CD4-positive, alpha-beta T cell treated with Interleukin-17A for 4 hours (primary cell): Measurements from ENCODE around the gene PPP2R2D.
A peak's percentile ranks its signal among the peaks of the same experiment; 100 is the strongest.

Experiments
- DNase-seq: peaks from one replicate; pipeline ENCODE4 v3.0.0-alpha.2; 2020; ENCODE audit warnings: mixed read lengths

The PPP2R2D gene

DNA sequence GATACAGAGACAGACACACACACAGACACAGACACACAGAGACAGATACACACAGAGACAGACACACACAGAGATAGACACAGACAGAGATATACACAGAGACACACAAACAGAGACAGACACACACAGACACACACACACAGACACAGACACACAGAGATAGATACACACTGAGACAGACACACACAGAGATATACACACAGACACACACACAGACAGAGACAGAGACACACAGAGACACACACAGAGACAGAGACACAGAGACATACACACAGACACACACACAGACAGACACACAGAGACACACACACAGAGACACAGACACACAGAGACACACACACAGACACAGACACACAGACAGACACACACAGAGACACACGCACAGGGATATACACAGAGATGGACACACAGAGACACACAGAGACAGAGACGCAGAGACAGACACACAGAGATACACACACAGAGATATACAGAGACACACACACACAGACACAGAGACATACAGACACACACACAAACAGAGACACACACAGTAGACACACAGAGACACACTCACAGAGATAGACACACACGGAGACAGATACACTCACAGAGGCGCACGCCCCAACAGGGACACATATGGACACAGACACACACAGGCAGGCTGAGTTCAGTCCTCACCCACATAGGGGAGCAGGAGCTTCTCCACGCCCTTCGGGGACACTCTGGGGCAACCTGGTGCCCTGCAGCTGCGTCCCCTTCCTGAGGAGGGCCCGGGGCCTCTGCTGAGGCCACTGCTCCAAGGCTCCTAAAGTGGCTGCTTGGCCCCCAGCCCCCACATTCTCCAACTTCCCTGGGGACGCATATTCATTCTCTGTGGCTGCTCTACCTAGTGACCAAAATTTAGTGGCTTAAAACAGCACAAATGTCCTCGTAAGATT lies 10.3 kb upstream of the PPP2R2D start:
- no peak for DNase-seq

GRCh38 chr10:131891196-131891928 lies 9.4 kb upstream of the PPP2R2D start:
- no peak for DNase-seq

GRCh38 chr10:131891929-131892805 lies 8.6 kb upstream of the PPP2R2D start:
- no peak for DNase-seq

- DNase-seq: no peak
Observed at GRCh38 chr10:131892806-131893675, 7.8 kb upstream of the PPP2R2D start.

DNA sequence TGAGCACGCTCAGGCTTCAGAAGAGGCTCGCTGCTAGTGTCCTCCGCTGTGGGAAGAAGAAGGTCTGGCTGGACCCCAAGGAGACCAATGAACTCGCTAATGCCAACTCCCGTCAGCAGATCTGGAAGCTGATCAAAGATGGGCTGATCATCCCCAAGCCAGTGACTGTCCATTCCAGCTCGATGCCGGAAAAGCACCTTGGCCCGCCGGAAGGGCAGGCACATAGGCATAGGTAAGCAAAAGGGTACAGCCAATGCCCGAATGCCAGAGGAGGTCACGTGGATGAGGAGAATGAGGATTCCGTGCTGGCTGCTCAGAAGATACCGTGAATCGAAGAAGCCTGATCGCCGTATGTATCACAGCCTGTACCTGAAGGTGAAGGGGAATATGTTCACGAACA lies 5.7 kb upstream of the PPP2R2D start:
- no peak for DNase-seq

DNA sequence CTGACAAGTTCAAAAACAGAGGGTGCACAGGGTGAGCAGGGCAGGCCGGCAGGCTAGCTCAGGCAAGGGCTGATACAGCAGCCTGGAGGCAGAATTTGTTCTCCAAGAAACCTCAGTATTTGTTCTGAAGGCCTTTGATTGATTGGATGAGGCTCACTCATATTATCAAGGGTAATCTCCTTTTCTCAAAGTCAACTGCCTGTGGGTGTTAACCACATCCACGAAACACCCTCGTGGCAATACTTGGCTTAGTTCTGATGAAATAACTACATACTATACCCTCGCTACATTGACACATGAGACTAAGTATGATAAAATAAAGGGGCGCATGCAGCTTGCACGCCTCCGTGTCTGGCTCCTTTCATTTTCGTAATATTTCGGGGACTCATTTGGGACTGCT lies 4.4 kb upstream of the PPP2R2D start:
- peak; percentile 28 for DNase-seq

DNA sequence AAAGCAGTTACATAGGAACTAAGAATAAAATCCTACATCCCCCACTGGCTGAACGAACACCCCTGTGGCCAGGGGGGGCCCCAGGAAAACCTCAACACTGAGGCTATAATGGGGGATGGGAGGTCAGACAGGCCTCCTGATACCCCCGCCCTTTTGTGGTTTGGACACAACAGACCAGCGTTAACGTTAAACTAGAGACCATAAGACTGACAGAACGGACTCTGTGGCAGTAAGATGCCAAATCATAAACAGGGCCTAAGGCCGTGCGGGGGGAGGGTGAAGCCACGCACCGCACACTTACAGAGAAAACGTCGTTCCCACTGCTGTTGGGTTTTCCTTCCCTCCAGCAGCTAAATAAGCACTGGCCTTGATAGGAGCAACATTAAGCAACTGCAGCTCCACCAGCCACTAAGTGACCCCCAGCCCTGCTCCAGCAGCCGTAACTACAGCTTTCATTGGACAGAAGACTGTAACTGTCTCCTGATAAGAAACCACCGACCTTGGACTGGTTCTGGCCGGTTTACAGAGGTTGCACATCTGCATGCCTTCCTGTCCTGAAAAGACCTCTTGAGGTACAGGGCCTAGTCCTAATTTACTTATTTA lies 3.4 kb upstream of the PPP2R2D start:
- no peak for DNase-seq

DNA sequence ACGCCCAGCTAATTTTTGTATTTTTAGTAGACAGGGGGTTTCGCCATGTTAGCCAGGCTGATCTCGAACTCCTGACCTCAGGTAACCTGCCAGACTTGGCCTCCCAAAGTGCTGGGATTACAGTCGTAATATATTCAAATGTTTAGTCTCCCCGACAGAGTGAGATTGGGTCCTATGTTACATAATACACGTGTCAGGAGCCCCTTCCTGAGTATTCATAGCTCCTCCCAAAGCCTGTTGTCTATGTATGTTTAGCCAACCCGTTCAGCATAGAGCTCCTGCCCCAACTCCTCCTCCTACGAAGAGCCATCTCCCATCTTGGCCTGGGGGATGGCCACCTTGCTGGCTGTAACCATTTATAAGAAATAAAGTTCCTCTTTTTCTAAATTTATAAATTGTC lies 2.7 kb upstream of the PPP2R2D start:
- no peak for DNase-seq

DNA sequence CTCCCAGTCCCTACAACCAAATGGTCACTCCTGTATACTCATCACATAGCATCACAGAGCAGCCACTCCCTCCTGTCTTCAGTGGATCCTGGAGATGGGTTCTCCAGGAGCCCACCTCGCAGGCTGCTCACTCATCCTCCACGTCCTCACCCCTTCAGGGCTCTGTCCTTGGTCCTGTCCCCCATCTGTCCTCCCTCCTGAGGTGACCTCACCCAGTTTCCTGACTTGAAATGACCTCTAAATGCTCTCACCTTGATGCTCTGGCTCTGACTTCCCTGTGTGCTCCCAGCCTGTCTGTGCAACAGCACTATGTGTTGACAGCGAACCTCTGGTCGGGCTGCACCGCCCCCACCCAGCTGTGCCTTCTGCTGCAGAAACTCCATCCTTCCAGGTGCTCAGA lies 2.1 kb upstream of the PPP2R2D start:
- no peak for DNase-seq

- no peak for DNase-seq
Observed at GRCh38 chr10:131899116-131899690, 1.6 kb upstream of the PPP2R2D start.

GRCh38 chr10:131899695-131900349 lies 986 bp upstream of the PPP2R2D start:
- no peak for DNase-seq

GRCh38 chr10:131901181-131901829 lies 497 bp downstream of the PPP2R2D start:
- peak; percentile 65 for DNase-seq

- no peak for DNase-seq
Observed at GRCh38 chr10:131902211-131902610, 1.4 kb downstream of the PPP2R2D start.

DNA sequence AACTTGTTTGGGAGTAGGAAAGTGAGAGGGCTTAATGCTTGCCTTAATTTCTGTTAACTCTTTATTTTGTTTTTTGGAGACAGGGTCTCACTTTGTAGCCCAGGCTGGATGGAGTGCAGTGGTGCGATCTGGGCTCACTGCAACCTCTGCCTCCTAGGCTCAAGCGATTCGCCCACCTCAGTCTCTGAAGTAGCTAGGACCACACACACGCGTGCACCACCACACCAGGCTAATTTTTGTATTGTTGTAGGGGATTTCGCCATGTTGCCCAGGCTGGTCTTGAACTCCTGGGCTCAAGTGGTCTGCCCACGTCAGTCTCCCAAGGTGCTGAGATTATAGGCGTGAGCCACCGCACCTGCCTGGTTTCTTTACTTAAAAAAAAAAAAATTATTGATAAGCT lies 1.9 kb downstream of the PPP2R2D start:
- no peak for DNase-seq

GRCh38 chr10:131905267-131905571 lies 4.4 kb downstream of the PPP2R2D start:
- DNase-seq: no peak

DNA sequence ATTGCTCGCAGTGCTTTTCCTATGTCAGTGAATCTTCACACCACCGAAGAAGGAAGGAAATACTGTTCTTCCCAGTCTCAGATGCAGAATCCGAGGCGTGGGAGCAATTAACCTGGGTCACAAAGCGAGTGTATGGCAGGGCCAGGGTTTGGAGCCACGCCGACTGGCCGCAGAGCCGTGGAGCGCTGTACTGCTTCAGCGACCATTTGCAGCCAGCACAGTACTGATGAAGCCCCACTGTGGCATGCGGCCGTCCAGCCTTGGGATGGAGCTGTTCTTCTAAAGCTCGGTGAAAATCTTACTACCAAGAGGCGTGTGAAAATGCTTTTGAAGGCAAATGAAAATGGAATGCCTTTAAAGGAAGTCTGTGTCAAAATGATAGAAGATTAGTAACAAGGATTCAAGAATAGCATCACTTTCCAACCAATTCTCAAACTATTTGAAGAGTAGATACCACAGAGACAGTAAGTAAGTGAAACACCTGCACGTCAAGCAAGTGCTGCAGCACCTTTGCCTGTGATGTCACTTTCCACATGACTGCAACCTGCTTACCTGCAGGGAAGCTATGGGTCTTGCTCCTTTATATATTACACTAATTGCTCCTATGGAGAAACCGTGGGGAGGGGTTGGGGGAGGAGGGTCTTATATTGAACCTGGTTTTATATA lies 4.9 kb downstream of the PPP2R2D start:
- DNase-seq: no peak

DNA sequence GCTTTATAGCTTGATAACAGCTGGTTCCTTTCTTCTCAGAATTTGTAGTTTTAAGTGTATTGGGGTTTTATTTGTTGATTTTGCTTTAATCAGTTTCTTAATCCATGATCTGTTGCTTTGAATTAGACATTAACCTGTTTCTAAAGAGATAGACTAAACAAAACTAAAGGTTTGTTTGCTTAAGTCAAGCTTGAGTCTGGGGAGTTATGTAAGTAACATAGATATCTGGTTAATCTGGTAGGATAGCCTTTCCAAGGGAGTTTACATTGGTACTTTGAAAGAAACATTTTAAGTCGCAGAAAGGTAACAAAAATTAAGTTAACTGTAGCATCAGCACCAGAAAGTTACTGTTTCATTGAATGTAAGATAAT lies 5.4 kb downstream of the PPP2R2D start:
- no peak for DNase-seq

- peak; percentile 27 for DNase-seq
Observed at GRCh38 chr10:131907679-131908078, 6.9 kb downstream of the PPP2R2D start.

DNA sequence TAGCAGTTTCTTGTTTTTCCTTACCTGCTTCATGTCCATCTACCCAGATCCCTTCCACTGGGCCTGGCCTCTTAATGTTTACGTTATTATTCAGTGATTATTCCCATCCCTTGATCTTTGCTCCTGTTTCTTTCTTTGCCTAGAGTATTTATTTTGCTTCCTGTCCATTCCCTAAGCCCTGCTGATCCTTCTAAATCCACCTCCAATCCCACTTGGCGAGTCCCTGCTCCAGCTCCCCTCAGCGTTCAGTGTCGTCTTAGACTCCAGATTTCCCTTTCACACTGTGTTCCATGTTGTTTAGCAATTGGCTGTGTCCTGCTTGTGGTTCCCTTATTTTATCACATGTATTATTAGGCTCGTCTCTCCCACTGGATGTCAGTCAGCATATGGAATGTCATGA lies 7.3 kb downstream of the PPP2R2D start:
- DNase-seq: no peak
